GM18858 (cell line): ENCODE data around the gene TRIM75.
"Not testable (repeated sequence)": the region's sequence is repeated elsewhere in the genome, so short reads cannot be mapped to it uniquely, and the experiment has no call there.

Source experiments
- ATAC-seq: cut with Tn5 transposase; IDR thresholded peaks from one replicate; pipeline ENCODE4 v1.9.1; 2021; ENCODE audit not compliant: unreplicated experiment

Gene TRIM75

DNA sequence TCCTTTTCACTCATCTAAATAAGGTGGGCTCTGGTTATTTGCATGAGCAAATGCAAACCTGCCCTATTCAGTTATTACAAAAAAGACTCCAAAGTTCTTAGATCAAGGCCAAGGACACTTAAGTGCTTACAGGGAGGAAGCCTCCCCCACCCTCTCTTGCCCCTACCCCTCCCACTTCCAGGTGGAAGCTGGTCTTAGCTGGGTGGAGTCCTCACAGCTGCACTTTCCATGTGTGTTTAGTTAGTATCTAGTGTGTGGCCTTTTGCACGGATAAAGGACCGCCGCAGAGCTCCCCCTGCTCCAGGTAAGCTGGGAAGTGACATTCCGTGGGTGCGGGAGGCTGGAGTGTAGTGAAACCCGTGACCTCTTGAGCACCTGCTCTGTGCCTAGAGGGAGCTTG lies at the start of gene TRIM75:
TRIM75 (plus strand) TSS at position 222 of the 400 bp plus-strand sequence. CDS start 5,282 bp downstream, outside the sequence.
- no peak for ATAC-seq

DNA sequence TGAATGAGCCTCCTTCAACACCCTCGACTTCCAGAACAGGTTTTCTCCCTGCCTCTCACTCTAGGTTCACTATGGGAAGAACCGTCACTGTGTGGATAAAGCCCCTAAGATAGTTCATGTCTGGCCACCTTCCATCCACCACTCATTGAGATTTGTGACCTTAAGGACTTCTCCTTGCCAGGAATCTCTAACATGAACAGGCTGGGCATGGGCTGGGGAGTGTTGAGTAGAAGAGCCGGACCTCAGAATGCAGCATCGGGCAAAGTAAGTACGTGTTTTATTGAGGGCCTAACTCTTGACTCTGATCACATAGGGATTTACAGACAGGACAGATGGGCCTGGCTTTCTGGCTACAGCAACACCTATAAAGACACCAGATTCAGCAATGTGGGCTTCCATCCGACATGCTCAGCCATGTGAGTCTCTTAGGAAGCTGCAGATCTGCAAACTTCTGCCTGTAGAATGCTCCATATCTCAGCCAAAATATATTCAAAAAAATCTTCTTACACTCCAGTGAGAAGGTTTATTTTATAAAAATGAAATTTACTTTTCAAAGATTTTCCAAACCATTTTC lies 48.2 kb upstream of the TRIM75 start:
- no peak for ATAC-seq

DNA sequence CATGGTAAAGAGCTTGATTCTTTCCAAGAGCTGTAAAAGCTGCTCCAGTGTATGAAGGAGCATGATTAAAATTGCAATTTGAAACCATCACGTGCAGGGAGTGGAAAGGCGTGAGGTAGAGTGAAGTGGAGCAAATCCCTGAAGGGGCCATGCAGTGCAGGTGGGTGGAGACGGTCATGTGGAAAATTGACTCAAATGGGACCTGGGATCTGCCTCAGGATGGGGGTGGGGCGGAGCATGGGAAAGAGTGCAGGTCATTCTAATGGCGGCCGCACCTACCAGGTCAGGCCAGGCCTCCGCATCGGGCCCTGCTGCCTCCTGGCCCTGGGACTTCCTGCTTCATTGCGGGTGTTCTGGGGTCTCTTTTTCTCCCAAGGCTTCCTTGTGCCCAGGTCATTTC lies 47.2 kb upstream of the TRIM75 start:
- ATAC-seq = no peak

DNA sequence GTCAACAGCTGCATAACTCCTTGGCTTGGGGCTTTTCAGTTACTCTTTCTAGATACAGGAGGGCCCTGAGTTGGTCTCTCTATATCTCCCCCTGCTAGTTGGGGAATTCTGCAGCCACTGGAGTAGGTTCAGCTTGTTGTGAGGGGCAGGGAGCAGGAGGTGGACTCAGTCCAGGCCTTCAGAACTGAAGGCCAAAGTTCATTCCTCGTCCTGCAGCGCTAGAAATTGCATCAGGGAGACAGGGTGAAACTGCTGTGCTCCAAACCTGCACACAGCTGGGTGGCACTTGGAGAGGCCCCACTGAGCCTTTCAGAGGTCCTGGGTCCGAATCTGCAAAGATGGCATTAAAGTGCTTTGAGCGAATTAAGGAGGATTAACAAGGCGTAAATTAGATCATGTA lies 46.8 kb upstream of the TRIM75 start:
- no peak for ATAC-seq

DNA sequence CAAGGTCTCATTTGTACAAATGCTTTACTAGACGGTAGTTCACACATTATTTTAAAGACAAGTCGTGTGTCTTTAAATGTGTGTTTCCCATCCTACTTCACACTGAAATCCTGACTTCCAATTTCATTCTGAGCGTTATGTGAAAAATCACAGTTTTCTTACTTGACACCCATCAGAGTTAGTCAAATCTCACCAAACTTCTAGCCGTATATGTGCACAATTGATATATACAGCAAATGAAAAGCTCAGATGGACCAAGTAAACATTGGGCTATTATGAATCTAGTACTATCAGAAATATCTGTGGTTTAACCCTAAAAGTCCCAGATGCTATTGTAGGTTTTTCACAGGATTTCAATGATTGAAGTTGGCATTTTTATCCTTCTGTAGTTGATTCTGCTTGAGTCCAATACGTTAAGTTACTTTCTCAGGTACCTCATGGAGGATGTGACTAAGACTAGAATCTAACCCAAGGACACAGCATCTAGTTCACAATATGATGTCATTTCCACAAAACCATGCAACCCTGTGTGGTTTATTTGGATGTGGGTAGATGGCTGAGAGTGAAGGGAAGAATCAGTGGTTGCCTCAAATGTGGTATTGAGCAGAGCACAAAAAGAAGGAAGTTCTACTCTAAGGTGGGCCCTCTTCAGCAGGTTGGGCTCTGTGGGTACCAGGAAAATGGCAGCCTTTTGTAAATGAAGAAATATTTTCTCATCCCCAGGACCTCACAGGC lies 44.0 kb upstream of the TRIM75 start:
- peak; percentile 78 for ATAC-seq

DNA sequence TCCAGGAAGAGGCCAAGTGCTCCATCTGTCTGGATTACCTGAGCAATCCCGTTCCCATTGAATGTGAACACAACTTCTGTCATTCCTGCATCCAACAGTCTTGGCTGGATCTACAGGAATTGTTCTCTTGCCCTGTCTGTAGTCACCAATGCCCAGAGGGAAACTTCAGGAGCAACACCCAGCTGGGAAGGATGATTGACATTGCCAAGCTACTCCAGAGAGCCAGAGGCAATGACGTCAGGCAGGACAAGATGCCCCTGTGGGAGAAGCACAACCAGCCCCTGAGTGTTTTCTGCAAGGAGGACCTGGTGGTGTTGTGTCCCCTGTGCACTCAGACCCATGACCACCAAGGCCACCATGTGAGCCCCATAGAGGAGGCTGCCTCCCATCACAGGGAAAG lies 43.2 kb upstream of the TRIM75 start:
- ATAC-seq = no peak

DNA sequence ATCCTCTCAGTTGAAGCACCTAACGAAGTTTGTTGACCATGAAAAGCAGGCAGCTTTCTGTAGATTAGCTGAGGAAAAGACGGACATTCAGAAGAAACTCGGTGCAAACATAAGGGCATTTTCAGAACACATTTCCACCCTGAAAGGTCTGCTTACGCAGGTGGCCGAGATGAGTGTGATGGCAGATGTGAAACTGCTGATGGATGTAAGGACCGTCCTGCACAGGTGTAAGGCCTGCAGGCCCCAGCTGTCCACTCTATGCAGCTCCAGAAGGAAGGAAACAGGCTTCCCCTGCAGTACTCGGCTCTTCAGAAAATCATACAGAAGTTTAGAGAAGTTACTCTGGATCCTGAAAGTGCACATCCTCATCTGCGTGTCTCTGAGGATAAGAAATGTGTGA lies 42.7 kb upstream of the TRIM75 start:
- no peak for ATAC-seq

DNA sequence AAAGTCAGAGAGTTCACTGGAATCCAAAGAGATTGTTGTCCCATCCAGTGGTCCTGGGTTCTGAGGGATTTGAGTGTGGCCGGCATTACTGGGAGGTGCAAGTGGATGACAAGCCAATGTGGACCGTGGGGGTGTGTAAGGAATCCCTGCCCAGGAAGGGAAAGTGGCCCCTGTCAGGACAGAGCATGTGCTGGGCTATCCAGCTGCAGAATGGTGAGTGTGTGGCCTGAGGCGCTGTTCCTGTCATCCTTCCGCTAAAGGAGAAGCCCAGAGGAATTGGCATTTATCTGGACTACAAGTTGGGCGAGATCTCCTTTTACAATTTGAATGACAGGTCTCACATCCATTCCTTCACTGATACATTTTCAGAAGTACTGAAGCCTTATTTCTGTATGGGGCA lies 42.3 kb upstream of the TRIM75 start:
- ATAC-seq = no peak

DNA sequence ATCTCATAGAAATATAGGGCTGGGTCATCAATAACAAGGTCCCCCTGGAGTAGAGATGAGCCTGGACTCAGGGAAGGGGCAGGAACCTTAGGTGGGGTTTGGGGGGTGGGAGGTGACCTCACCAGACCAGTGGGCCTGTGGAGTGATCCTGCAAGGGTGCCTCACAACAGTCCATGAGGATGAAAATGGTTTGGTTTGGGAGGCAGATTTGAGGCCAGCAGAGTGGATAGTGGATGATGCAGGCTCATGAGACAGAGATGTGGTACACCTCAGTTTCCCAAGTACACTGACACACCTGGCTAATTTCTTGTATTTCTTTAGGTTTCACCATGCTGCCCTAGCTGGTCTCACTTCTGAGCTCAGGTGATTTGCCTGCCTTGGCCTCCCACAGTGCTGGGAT lies 40.0 kb upstream of the TRIM75 start:
- ATAC-seq = no peak

DNA sequence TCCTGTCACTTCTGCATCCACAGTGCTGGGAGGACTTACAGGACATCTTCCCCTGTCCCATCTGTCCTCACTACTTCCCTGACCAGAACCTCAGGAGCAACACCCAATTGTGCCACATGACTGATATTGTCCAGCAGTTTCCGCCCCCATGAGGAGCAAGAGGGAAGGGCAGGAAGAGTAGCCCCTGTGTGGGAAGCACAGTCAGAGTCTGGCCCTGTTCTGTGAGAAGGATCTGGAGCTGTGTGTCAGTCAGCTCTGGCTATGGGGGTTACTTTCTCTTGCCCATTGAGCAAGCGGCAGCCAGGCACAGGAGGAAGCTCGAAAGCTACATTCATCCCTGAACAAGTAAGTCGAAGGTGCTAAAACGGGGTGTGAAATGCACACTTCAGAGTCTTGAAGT lies 36.7 kb upstream of the TRIM75 start:
- ATAC-seq = no peak

DNA sequence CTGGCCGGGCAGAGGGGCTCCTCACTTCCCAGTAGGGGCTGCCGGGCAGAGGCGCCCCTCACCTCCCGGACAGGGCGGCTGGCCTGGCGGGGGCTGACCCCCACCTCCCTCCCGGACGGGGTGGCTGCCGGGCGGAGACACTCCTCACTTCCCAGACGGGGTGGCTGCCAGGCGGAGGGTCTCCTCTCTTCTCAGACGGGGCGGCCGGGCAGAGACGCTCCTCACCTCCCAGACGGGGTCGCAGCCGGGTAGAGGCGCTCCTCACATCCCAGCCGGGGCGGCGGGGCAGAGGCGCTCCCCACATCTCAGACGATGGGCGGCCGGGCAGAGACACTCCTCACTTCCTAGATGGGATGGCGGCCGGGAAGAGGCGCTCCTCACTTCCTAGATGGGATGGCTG lies 33.7 kb upstream of the TRIM75 start:
- ATAC-seq = not testable (repeated sequence)

DNA sequence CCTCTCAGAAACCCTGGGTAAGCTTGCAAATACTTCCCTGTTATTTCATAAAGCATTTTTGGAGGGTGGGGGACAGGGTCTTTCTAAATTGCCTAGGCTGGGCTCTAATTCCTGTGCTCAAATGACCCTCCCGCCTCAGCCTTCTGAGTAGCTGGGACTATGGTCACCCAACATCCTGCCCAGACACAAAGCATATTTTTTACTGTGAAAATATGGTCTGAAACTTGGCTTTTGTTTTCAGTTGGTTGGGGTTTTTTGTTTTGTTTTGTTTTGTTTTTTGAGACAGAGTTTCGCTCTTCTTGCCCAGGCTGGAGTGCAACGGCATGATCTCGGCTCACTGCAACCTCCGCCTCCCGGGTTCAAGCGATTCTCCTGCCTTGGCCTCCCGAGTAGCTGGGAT lies 27.9 kb upstream of the TRIM75 start:
- not testable (repeated sequence) for ATAC-seq

DNA sequence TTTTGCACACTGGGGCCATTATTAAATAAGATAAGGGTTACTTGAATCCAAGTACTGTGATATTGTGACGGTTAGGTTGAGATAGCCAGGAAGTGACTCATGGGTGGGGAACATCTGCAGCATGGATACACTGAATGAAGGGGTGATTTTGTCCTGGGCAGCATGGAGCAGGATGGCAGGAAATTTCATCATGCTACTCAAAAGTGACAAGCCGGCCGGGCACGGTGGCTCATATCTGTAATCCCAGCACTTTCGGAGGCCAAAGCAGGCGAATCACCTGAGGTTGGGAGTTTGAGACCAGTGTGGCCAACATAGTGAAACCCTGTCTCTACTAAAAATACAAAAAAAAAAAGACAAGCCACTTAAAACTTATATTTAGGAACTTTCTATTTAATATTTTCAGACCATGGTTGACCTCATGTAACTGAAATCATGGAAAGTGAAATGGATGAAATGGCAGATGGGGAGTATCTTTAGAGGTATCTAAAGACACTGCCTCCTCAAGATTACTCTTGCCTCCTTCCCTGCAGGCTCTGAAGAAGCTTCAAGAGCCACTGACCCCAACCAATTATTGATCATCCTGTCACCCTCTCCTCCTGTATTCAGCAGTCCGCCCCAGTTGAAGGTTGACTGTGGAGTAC lies 25.8 kb upstream of the TRIM75 start:
- no peak for ATAC-seq

DNA sequence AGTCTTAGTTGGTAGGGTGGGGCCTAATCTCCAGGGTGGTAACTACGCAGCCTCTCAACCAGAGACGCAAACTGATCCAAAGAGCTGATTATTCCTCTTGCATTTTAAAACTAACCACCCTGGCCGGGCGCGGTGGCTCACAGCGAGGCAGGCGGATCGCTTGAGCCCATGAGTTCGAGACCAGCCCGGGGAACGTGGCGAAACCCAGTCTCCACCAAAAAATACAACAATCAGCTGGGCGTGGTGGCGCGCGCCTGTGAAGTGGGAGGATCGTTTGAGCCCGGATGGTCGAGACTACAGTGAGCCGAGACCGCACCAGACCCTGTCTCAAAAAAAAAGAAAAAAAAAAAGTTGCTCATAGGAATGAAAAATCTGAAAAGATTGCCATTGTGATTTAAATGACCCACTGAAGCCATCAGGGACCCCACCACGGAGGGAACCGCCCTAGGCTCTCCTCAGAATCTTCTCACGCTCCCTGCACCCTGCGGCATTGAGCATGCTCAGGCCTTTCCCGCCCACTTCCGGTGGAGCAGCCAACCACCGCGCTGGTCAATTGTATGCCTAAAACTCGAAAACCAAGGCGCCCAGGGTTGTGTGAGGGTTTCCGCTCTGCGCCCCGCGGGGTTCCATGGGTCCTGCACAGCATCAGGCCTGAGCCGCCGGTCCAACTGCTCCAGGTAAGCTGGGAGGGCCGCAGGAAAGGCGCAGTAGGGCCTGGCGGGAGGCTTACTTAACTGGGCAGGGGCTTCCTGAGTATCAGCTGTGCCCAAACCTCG lies 22.0 kb upstream of the TRIM75 start, which contains the start of gene TRIM60:
TRIM60 (plus strand) TSS at position 564 of the 776 bp plus-strand sequence. CDS start 8,074 bp downstream, outside the sequence.
- ATAC-seq = no peak

DNA sequence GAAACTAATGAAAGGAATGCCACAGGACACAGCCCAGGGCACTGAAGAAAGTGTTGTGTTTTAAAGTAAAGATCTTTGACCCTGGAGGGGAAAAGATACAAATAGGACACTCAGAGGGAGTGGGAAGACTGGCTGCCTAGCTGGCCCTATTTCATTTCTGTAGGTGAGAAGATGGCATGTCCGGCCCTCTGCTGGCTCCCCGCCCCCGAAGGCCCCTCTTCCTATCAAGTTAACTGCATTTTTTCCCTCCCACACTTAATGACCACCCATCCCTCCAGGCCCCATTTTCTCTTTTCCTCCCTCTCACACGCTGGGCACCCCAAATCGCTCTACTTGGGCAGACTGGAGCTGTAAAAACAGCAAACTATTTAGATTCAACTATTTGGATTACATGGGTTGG lies 5.5 kb upstream of the TRIM75 start:
- ATAC-seq = no peak

DNA sequence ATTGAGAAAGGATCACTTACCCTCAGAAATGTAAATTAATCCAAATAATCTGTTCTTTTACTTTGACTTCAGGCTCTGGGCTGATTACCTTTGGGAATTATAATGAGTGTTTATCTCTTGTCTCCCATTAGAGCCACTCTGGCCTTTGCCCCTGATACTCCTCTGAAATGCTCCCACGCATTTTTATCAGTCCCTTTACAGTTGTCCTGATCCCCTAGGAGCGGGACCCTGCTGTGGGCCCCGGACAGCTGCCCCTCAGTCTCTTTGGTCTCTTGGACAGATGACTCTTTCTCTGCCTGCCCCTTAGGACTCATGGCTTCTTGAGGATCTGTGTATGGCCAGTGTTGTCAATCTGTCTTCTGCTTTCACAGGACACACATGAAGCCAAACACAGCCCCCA lies 1.0 kb upstream of the TRIM75 start:
- no peak for ATAC-seq

DNA sequence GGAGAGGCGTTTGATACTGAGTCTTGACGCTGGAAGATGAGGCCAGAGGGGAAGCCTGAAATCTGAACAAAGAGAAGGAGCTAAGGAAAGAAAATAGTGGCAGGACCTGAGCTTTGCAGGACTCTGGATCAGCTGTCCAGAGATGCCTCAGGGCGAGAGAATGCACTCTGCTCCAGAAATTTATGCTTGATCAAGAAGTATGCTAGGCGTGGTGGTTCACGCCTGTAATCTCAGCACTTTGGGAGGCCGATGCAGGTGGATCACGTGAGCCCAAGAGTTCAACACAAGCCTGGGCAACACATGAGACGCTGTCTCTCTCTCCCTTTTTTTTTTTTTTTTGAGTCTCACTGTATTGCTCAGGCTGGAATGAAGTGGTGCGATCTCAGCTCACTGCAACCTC lies 1.9 kb downstream of the TRIM75 start:
- no peak for ATAC-seq

DNA sequence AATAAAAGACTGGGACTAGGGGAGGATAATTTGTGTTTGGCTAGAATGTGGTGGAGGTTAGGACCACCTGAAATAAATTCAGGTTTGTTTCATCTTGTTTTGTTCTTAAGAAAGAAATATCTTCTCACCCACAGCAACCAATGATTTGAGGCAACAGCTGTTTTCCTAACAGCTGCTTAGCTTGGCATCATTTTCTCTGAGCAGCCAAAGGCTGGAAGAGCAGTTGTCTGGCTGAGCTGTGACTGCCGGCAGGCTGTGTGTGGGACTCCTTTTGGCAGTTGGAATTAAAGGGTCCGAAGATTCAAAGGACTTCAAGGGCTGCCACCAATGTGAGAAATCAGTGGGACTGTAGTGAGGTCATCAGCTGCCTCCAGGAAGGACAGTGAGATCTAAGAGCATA lies 5.0 kb downstream of the TRIM75 start:
- ATAC-seq = no peak

DNA sequence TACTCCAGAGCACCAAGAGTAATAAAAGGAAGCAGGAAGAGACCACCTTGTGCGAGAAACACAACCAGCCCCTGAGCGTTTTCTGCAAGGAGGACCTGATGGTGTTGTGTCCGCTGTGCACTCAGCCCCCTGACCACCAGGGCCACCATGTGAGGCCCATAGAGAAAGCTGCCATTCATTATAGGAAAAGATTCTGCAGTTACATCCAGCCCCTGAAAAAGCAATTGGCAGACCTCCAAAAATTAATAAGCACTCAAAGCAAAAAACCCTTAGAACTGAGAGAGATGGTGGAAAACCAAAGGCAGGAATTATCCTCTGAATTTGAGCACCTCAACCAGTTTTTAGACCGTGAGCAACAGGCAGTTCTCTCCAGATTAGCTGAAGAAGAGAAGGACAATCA lies 5.7 kb downstream of the TRIM75 start:
- no peak for ATAC-seq

DNA sequence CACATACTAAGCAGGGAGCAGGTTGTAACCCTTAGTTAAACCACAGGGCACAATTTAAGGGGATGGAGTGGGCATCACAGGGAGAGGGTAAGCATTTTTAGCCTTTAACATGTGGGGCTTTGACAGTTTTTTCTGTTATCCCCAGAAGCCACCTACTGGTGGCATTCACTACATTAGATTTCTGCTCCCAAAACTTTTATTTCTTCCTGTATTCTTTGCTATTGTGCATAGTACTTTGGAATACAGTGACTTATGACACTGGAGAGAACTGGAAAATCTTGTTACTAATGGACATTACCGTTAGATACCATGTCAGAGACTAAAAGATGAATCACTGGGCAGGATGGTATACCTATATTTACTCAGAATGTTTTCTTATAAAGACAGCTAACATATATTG lies 7.3 kb downstream of the TRIM75 start:
- no peak for ATAC-seq

DNA sequence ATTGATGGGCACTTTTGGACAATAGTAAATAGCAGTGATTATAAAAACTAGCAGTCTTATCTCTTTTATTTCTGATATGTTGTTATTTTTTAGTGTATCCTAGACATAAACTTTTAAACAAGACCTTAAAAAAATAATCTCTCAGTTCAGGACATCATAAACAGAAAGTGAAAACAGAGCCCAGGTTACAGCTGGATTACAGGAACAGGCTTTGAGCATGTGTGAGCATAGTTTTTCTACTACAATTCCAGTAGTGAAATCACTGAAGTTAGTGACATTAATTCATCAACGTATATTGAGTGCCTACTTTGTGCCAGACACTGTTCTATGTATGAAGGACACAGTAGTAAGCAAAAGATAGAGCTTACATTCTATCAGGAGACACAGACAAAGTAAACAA lies 16.9 kb downstream of the TRIM75 start:
- no peak for ATAC-seq

DNA sequence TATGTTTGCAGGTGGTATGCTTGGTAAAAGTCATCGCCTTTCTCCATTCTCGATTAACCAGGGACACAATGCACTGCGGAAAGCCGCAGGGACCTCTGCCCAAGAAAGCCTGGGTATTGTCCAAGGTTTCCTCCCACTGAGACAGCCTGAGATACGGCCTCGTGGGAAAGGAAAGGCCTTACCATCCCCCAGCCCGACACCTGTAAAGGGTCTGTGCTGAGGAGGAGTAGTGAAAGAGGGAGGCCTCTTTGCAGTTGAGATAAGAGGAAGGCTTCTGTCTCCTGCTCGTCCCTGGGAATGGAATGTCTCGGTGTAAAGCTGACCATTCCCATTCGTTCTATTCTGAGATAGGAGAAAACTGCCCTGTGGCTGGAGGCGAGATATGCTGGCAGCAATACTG lies 19.7 kb downstream of the TRIM75 start:
- ATAC-seq = not testable (repeated sequence)
